Vagina (tissue), 2 donors: ENCODE results near the gene DOCK4. TPM values are rescaled to one million over a fixed set of nuclear protein-coding genes. Genes with fewer than 3 reads are reported as not detected.

Experiments used
- DNase-seq, 2 donors: peaks; one replicate each; pipeline ENCODE4 v3.0.0-alpha.2; 2017; ENCODE audit errors: extremely low spot score in 2 of 2
- H3K27ac ChIP-seq: fragments of 200-600 bp; sonication (generic); one replicate; pipeline ENCODE4 v1.5.1; 2019
- H3K27me3 ChIP-seq: fragments of 200-600 bp; sonication (generic); one replicate; pipeline ENCODE4 v1.5.1; 2019
- H3K36me3 ChIP-seq, 2 donors: fragments of 200-600 bp; sonication (generic); one replicate each; pipeline ENCODE4 v1.5.1; 2017 to 2019
- H3K4me1 ChIP-seq: fragments of 200-600 bp; sonication (generic); one replicate; pipeline ENCODE4 v1.5.1; 2019
- H3K4me3 ChIP-seq, 2 donors: fragments of 200-600 bp; sonication (generic); 1 replicate in 1 of 2; 2 replicates in 1 of 2; pipeline ENCODE4 v1.5.1; 2016 to 2019
- H3K9me3 ChIP-seq: fragments of 200-600 bp; sonication (generic); one replicate; pipeline ENCODE4 v1.5.1; 2019
- POLR2A ChIP-seq, 2 donors: fragments of 450-650 bp; IDR thresholded peaks; one replicate each; pipeline ENCODE4 v1.6.1; 2017; ENCODE audit warnings: antibody characterized with exemption in 2 of 2, mild to moderate bottlenecking in 2 of 2, moderate library complexity in 2 of 2
- POLR2AphosphoS5 ChIP-seq, 2 donors: sonication (generic); formaldehyde crosslinking; IDR thresholded peaks; one replicate each; pipeline ENCODE4 v1.9.0; 2017; ENCODE audit warnings: antibody characterized with exemption in 2 of 2, mild to moderate bottlenecking in 2 of 2, low read depth in 1 of 2; ENCODE audit not compliant: insufficient read depth in 1 of 2
- intact Hi-C: fragments of 100-400 bp; cut with DNase I; formaldehyde crosslinking; loops from one replicate; pipeline ENCODE4 v1.15.1; 2023
- total RNA-seq: library from RNA; depleted of rRNA; stranded (reverse); fragments of >200 nt; gene quantifications from one replicate; pipeline ENCODE4 v1.2.3, GENCODE V29; 2016
- TF ChIP-seq, protein P1 (sequence below), 3 experiments: fragments of 450-650 bp in 2 of 3; fragments of 200-600 bp in 1 of 3; sonication (generic) in 1 of 3; IDR thresholded peaks; one replicate each; pipeline ENCODE4 v1.5.1; 2017 to 2019; ENCODE audit warnings: antibody characterized with exemption in 3 of 3, mild to moderate bottlenecking in 2 of 3, moderate library complexity in 2 of 3

Gene DOCK4
- total RNA-seq, 1 donor from 2014 or later = 40.3 TPM

DNA sequence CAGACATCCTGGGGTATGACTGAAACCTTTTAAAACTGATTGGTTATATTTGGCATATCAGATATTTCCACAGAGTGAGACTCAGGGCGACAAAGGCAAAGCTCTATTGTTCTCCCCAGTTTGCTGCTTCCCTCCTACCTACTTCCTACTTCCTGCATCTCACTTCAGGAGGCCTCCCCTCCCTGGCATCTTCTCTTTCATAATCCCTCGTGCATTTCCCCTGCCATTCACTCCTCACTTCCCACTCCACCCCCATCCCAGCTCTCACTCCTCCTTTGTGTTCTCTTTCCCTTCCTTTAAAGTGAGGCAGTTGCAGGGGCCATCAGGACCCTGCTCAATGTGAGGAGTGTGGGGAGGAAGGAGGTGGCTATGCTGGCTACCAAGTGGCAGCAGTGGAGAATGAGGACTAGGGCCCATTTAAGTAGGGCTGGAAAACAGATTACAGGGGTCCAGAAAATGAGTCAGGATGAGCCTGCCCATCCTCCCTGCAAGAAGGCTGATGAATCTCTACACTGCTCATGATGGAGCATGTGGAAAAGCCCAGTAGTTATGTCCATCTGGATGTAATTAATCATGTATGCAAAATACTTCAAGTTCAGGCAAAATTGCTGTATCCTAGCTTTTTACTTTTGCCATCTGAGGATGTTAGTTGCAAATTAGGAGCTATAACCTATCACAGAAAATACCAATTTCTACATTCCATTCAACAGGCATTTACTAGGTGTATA lies 332.1 kb downstream of the DOCK4 start:
- TF ChIP-seq POLR2AphosphoS5 (IDR thresholded peaks at IDR 0.05; ENCODE audit: insufficient read depth in 1 of 2, low read depth in 1 of 2) (no peak), POLR2A (IDR thresholded peaks at IDR 0.05) (no peak)
- TF ChIP-seq, protein P1, sequence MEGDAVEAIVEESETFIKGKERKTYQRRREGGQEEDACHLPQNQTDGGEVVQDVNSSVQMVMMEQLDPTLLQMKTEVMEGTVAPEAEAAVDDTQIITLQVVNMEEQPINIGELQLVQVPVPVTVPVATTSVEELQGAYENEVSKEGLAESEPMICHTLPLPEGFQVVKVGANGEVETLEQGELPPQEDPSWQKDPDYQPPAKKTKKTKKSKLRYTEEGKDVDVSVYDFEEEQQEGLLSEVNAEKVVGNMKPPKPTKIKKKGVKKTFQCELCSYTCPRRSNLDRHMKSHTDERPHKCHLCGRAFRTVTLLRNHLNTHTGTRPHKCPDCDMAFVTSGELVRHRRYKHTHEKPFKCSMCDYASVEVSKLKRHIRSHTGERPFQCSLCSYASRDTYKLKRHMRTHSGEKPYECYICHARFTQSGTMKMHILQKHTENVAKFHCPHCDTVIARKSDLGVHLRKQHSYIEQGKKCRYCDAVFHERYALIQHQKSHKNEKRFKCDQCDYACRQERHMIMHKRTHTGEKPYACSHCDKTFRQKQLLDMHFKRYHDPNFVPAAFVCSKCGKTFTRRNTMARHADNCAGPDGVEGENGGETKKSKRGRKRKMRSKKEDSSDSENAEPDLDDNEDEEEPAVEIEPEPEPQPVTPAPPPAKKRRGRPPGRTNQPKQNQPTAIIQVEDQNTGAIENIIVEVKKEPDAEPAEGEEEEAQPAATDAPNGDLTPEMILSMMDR (IDR thresholded peaks at IDR 0.05) = no peak
- Histone ChIP-seq H3K27ac (no peak overlapping the region), H3K36me3 (no peaks in the 10 kb centered on the region), H3K9me3 (no peaks in the 10 kb centered on the region), H3K27me3 (no peaks in the 10 kb centered on the region), H3K4me3 (no peak overlapping the region), H3K4me1 (peaks cover 10% of the 10 kb centered on the region)
- no peak for DNase-seq
- intact Hi-C loops = no loop called here

DNA sequence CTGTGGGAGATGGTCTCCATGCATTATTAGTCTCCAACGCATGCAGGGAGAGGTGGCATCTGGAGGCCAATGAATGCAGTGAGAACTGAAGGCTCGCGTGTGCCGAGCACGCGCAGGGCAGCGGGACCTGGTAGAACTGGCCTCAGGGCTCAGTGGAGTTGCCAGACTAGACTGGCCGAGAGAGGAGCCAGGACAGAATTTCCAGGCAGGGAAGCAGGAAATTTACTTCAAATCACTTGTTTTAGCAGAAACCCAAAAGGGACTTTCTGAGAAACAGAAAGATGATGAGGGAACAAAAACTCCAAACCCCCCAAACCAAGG lies 332.9 kb downstream of the DOCK4 start:
- no peaks in the 10 kb centered on the region for H3K36me3 ChIP-seq
- H3K27me3 ChIP-seq = no peaks in the 10 kb centered on the region
- no peak overlapping the region for H3K4me3 ChIP-seq
- no peak overlapping the region for H3K27ac ChIP-seq
- H3K9me3 ChIP-seq = no peaks in the 10 kb centered on the region
- intact Hi-C loops = no loop called here
- TF ChIP-seq POLR2A (IDR thresholded peaks at IDR 0.05) (no peak), POLR2AphosphoS5 (IDR thresholded peaks at IDR 0.05; ENCODE audit: insufficient read depth in 1 of 2, low read depth in 1 of 2) (no peak)
- TF ChIP-seq, protein P1 (IDR thresholded peaks at IDR 0.05) = no peak
- H3K4me1 ChIP-seq = peaks cover 10% of the 10 kb centered on the region
- DNase-seq = no peak

DNA sequence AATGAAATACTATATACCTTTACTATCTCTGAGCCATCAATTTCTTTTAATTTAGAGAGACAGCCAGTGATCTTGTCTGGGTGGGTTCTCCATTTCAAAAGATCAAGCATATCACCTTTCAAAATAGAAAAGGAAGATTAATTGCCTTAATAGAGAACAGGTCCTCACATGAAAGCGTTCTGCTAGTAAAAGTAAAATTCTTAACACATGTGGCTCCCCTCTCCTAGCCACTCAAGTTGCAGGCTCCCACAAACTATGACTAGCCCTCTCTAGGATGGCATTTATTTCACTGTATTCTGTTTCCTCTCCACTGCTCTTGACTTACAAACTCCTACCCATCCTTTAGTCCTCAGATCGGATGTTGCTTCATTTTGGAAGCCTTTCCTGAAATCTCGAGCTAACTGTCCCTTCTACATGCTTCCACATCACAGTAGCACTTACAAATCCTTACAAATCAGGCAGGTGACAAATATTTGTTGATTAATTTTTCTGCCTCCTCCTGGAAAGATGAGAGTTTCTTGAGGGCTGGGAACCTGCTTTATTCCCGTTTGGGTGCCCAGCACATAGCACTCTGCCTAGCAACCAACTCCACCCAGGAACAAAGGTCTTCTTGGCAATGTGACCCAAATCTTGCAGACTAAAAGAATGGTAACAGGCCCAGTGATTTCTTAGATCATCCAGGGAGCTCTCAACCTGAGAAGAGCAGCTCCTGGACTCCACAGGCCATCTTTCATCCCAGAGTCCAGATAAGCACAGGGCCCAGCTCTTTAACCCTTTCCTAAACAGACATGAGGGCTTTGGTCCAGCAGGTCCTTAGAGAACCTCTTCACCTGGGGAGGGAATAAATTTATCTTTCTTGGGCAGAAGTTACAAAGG lies 333.5 kb downstream of the DOCK4 start:
- Histone ChIP-seq H3K36me3 (no peaks in the 10 kb centered on the region), H3K27me3 (no peaks in the 10 kb centered on the region), H3K9me3 (no peaks in the 10 kb centered on the region), H3K27ac (no peak overlapping the region), H3K4me3 (no peak overlapping the region), H3K4me1 (peaks cover 10% of the 10 kb centered on the region)
- intact Hi-C loops = no loop called here
- DNase-seq = no peak
- no peak for TF ChIP-seq POLR2AphosphoS5 (IDR thresholded peaks at IDR 0.05; ENCODE audit: insufficient read depth in 1 of 2, low read depth in 1 of 2)
- TF ChIP-seq, protein P1 (IDR thresholded peaks at IDR 0.05) = no peak
- TF ChIP-seq POLR2A (IDR thresholded peaks at IDR 0.05) = no peak

DNA sequence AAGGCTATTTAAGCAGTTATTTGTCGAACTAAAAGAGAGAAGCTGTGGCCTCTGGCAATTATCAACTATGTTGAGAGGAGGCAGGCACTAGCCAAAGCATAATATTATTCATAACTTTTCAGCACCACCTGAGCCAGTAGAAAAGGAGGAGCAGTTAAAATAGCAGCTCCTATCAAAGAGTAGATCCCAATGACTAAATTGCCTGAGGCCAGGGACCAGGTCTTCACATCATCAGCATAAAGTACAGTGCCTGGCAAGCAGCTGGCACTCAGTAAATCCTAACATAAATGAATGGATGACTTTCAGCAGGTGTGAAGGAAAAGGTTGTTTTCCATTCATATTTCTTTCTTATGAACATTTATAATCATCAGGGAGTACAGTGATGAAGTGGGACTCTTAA lies 334.9 kb downstream of the DOCK4 start:
- Histone ChIP-seq H3K9me3 (no peaks in the 10 kb centered on the region), H3K27me3 (no peaks in the 10 kb centered on the region), H3K4me3 (no peak overlapping the region), H3K36me3 (no peaks in the 10 kb centered on the region), H3K4me1 (peaks cover 10% of the 10 kb centered on the region), H3K27ac (no peak overlapping the region)
- no peak for DNase-seq
- intact Hi-C loops = no loop called here
- TF ChIP-seq POLR2A (IDR thresholded peaks at IDR 0.05) (no peak), POLR2AphosphoS5 (IDR thresholded peaks at IDR 0.05; ENCODE audit: insufficient read depth in 1 of 2, low read depth in 1 of 2) (no peak)
- TF ChIP-seq, protein P1 (IDR thresholded peaks at IDR 0.05) = no peak

DNA sequence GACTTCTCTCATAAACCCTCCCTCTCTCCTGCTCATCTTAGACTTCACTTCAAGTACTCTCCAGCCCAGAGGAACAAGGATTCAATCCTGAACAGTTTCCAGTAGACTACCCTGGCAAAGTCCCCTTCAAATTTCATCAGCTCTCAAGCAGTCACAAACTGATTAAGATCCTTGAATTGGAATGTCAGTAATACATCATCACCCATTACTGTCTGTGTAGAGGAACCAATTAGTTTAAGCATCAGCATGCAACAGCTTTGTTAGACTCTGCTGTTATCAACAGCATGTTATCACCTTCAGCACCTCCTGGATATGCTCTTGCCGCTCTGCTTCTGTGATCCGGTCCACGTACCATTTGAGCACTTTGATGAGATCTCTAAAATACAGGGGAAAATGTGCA lies 336.9 kb downstream of the DOCK4 start:
- TF ChIP-seq POLR2A (IDR thresholded peaks at IDR 0.05) (no peak), POLR2AphosphoS5 (IDR thresholded peaks at IDR 0.05; ENCODE audit: insufficient read depth in 1 of 2, low read depth in 1 of 2) (no peak)
- TF ChIP-seq, protein P1 (IDR thresholded peaks at IDR 0.05) = no peak
- intact Hi-C loops = no loop called here
- Histone ChIP-seq H3K4me3 (no peak overlapping the region), H3K27ac (no peak overlapping the region), H3K9me3 (no peaks in the 10 kb centered on the region), H3K4me1 (peaks cover 9% of the 10 kb centered on the region), H3K27me3 (no peaks in the 10 kb centered on the region), H3K36me3 (no peaks in the 10 kb centered on the region)
- DNase-seq = no peak
